ENCODE results near the gene DDX39A.
"Not testable (repeated sequence)": the region's sequence is repeated elsewhere in the genome, so short reads cannot be mapped to it uniquely, and the experiment has no call there.

The DDX39A gene

DNA sequence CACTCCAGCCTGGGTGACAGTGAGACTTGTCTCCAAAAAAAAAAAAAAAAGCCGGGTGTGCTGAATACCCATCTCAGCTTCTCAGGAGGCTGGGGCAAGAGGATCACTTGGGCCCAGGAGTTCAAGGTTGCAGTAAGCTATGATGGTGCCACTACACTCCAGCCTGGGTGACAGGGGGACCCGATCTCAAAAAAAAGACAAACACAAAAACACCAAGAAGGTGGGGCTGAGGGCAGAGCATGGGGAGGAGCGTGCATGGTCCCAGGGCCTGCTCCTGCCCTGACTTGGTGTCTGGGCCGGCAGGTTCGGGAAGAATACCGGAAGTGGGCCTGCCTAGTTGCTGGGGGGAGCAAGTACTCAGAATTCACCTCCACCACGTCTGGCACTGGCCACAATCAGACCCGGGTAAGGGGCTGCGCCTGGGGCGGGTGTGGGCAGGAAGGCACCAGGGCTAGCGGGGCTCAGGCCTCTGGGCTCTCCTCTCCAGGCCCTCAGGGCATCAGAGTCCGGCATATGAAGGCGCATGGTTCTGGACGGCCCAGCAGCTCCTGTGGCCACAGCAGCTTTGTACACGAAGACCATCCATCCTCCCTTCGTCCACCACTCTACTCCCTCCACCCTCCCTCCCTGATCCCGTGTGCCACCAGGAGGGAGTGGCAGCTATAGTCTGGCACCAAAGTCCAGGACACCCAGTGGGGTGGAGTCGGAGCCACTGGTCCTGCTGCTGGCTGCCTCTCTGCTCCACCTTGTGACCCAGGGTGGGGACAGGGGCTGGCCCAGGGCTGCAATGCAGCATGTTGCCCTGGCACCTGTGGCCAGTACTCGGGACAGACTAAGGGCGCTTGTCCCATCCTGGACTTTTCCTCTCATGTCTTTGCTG is 11.3 kb downstream of the DDX39A start:
- DNase-seq = peak; percentile 64

DNA sequence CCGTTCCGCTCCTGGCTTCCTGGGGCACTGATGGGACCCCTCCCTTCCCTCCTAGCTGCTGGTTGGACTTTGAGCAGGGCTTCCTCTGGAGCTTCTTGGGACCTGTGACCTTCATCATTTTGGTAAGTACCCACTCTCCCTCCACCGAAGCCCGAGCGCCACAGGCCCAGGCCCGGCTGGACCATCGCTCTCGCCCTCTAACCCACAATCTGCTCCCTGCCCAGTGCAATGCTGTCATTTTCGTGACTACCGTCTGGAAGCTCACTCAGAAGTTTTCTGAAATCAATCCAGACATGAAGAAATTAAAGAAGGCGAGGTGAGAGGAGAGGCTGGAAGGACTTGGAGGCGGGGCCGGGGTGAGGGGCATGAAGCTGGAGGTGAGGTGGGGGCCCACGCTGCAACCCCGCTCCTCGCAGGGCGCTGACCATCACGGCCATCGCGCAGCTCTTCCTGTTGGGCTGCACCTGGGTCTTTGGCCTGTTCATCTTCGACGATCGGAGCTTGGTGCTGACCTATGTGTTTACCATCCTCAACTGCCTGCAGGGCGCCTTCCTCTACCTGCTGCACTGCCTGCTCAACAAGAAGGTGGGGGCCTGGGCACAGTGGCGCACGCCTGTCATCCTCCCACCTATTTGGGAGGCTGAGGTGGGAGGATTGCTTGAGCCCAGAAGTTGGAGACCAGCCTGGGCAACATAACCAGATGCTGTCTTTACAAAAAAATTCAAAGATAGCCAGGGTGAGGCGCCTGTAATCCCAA is 12.3 kb downstream of the DDX39A start:
- peak; percentile 55 for DNase-seq

DNA sequence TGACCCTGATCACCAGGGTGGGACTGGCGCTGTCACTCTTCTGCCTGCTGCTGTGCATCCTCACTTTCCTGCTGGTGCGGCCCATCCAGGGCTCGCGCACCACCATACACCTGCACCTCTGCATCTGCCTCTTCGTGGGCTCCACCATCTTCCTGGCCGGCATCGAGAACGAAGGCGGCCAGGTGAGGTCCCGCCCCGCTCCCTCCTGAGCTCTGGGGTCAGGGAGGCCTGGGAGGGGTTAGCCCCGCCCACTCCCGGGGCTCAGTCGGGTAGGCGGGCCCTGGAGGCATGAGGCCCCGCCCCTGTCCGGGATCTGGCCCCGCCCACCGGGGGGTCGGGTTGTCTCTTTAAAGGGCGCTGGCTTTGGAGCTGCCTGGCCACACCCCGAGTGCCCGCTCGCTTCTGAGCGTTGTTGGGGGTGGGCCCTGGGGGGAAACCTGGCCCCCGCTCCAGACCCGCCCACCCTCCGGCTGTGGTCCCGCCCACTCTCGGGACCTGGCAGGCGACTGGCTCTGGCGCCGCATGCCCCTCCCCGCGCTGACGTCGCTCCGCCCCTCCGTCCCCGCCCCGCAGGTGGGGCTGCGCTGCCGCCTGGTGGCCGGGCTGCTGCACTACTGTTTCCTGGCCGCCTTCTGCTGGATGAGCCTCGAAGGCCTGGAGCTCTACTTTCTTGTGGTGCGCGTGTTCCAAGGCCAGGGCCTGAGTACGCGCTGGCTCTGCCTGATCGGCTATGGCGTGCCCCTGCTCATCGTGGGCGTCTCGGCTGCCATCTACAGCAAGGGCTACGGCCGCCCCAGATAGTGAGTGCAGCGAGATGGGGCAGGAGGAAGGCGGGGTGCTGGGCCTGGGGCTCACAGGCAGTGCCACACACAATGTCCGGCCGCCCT is 13.1 kb downstream of the DDX39A start:
- peak; percentile 92 for DNase-seq

DNA sequence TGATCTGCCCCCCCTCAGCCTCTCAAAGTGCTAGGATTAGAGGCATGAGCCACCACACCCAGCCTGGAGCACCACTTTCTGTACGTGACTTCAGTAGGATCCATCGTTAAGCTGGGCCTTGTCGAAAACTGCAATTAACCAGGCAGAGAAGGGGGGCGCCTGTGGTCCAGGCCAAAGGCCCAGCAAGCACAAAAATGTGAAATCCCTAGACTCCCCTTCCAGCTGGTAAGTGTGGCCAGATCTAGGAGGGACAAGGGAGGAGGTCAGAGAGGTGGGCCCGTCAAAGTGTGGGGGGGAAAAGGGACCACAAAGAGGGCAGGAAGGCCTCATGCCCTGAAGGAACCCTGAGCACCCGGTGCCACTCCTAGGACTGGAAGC is 13.8 kb downstream of the DDX39A start:
- no peak for DNase-seq

DNA sequence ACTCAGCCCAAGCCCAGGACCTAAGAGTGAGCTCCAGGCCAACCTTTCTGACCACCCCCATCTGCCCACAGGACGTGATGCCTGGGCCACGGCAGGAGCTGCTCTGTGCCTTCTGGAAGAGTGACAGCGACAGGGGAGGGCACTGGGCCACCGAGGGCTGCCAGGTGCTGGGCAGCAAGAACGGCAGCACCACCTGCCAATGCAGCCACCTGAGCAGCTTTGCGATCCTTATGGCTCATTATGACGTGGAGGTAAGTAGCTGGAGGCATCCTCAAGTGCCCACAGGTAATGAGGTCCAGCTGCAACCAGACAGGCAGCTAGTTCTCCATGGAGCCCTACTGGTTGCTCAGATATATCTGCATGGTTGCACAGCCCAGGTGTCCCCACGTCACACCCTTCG is 14.8 kb downstream of the DDX39A start:
- DNase-seq = peak; percentile 57

DNA sequence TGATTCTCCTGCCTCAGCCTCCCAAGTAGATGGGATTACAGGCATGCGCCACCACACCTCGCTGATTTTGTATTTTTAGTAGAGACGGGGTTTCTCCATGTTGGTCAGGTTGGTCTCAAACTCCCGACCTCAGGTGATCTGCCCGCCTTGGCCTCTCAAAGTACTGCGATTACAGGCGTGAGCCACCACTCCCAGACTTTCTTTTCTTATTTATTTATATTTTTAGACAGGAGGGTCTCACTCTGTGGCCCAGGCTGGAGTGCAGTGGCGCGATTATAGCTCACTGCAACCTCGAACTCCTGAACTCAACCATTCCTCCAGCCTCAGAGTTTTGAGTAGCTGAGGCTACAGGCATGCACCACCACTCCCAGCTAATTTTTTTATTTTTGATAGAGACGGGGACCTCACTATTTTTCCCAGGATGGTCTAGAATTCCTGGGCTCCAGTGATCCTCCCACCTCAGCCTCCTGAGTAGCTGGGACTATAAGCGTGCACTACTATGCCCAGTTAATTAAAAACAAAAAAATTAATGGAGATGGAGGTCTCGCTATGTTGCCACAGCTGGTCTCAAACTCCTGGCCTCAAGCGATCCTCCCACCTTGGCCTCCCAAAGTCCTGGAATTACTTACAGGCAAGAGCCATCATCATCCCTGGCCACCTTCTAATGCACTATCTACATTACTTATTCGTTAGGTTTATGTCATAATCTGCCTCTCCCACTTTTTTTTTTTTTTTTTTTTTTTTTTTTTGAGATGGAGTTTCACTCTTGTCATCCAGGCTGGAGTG is 15.8 kb downstream of the DDX39A start:
- DNase-seq = peak; percentile 54

DNA sequence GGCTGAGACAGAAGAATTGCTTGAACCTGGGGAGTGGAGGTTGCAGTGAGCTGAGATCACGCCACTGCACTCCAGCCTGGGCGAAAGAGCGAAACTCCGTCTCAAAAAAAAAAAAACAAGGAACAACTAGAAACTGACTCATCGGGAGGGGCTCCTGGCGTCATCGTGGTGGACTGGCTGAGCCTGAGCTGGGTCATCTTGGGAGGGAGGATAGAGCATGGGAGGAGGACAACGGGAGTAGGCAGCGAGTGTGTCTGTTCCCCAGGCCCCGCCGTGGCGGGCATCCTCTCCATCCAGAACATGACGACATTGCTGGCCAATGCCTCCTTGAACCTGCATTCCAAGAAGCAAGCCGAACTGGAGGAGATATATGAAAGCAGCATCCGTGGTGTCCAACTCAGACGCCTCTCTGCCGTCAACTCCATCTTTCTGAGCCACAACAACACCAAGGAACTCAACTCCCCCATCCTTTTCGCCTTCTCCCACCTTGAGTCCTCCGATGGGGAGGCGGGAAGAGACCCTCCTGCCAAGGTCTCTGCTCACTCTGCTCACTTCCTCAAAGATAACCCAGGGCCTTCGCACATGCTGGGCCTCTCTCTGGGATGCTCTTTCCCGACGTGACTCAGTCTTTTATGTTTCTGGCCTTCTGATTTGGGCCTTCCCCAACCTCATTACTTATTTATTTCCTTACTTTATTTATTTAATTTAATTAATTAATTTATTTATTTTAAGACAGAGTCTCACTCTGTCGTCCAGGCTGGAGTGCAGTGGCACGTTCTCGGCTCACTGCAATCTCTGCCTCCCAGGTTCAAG is 16.6 kb downstream of the DDX39A start:
- DNase-seq = peak; percentile 59

DNA sequence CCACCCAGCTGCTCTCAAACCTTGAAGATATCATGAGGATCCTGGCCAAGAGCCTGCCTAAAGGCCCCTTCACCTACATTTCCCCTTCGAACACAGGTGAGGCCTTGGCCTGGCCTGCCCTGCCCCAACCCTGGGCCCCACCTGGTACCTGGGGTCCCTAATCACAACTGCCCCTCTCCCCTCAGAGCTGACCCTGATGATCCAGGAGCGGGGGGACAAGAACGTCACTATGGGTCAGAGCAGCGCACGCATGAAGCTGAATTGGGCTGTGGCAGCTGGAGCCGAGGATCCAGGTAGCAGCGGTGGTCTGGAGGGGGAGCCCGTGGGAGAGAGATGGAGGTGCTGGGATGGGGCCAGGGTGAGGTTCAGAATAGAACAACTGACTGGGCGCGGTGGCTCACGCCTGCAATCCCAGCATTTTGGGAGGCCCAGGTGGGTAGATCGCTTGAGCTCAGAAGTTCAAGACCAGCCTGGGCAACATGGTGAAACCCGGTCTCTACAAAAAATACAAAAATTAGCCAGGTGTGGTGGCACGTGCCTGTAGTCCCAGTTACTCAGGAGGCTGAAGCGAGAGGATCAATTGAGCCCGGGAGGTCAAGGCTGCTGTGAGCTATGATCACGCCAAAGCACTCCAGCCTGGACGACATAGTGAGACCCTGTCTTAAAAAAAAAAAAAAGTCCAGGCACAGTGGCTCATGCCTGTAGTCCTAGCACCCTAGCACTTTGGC is 17.5 kb downstream of the DDX39A start:
- peak; percentile 56 for DNase-seq

DNA sequence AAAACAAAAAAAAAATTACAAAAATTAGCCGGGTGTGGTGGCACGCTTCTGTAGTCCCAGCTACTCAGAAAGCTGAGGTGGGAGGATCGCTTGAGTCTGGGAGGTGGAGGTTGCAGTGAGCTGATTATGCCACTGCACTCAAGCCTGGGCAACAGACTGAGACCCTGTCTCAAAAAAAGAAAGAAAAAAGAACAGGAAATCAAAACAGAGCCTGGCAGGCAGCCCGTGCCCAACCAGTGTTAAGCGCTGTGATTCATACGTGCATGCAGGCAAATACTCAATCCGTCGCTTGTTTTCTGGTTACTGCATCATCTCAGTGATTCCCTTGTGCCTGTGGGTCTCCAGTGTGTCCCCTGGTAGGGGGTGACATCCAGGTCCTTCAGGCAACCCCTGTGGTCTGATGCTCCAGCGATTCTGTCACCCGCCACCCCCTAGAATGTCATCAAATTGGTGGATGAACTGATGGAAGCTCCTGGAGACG is 18.1 kb downstream of the DDX39A start:
- DNase-seq = peak; percentile 59

DNA sequence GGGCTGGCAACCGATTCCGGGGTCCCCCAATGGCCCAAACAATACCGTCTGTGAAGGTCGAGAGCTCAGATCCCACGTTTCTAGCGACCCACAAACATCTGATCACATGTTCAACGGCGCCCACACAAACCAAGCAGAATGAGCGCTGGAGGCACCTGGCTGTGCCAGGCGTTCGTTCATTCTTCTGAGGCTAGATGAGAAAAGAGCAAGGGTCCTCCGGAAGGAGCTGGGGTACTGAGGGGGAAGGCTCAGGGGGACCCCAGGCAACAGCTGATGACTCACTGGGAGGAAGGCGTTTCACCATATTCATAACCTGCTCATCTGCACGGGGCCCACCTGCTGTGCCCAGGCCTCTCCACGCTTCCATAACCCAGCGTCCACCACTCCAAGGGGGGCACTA is 22.0 kb downstream of the DDX39A start:
- DNase-seq = peak; percentile 54

DNA sequence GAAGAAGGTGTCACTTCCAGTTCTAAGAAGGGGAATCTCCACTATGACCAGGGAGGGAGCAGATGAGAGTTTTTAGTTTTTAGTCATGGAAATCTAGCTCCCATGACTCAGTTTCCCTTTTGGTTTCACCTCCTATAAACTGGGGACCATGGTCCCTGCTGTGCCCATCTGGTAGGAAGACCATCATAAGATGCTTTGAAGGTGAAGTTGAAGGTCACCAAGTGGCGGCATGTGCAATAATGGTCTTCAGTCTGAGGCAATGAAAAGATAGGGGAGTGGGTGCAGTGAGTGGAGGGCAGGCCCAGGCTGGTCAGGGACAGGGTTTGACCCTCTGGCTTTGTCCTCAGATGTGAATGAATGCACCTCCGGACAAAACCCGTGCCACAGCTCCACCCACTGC is 22.4 kb downstream of the DDX39A start:
- DNase-seq = not testable (repeated sequence)

DNA sequence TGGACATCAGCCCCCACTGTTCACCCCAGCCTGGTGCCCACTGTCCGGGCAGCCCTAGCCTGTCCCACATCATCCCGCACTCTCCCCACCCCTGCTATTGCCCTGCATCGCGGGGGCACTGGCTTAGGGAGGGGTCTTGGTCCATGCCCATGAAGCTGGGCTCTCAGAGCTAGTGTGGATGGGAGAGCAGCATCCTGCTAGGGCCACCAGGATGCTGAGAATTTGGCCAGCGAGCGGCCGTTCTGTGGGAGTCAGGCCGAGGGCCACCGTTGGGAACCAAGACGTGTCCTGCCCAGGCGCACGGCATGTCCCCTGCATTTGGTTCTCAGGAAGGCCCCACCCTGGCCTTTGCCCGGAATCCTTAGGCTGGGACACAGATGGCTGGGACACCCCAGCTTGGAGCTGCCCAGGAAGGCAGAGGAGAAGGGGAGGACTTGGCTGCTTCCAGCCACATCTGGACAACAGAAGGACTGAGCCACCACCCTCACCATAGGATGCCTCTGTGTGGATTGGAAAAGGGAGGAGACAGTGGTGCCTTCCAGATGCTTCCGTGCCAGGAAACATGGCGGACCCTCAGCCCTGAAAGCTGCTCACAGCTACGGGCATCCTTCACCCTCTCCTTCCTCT is 23.3 kb downstream of the DDX39A start:
- peak; percentile 63 for DNase-seq

DNA sequence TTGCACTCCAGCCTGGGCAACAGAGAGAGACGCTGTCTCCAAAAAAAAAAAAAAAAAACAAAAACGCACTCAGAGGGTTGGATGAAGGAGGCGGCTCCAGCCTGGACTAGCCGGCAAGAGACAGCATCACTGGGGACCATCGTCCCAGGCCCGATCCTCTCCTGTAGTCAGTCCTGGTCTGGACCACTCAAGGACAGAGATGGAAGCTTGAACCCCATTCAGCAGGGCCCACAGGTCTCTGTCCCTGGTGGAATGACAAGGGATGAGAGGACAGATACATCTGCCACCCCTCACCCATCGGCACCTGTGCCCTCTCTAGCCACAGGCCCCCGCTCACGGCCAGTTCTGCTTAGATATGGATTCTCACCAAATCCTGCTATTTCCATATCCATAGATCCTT is 23.9 kb downstream of the DDX39A start:
- DNase-seq = peak; percentile 62

DNA sequence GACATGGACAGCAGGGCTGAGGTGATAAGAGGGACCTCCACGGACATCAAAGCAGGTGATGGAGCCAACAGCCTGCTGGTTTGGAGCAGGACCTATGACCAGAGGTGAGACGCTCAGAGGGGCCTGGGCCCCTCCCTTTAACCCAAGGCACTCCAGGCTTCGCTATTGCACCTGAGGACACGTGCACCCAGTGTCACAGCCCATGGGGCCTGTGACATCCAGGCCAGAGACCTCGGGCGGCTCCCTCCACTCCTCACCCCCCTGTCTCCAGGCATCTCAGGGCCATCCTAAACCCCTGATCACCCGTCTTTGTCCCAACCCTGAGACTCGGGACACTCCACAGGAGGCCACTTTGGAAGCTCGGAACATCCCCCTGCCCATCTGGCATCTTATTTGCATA is 25.0 kb downstream of the DDX39A start:
- DNase-seq = no peak

DNA sequence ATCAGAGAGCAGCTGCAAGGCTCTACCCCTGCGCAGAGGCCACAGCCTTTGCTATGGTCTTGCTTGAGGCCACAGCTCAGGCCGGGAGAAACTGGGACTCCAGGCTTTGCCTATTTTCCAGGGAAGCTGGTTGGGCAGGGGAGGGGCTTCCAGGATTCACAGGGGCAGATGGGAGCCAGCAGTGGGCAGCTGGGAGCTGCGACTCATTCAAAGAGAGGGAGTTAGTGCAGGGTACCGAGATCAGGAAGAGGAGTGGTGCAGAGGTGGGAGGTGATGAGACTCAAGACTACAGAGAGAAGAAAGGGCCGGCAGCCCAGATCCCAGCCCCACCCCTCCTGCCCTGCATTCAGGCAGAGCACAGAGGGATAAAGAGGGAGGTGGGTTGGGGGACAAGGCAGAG is 25.8 kb downstream of the DDX39A start:
- DNase-seq = no peak

DNA sequence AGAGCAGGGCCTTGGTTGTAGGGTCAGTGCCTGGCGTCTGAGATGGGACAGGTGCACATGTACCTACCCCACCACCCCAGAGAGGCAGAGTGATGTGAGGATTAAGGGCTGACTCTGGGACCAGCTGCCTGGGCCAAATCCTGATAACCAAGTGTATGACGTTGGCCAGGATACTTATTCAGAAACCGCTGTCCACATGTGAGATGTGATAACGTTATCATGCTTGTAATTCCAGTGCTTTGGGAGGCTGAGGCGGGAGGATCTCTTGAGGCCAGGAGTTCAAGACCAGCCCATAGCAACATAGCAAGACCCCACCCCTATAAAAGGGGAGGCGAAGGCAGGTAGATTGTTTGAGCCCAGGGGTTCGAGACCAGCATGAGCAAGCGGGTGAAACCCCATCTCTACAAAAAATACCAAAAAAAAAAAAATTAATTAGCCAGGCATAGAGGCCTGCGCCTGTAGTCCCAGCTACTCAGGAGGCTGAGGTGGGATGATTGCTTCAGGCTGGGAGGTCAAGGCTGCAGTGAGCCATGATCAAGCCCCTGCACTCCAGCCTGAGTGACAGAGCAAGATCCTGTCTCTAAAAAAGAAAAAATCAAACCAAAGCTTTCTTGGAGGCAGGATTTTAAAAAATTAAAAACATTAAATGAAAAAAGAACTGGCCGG is 27.9 kb downstream of the DDX39A start:
- no peak for DNase-seq

DNA sequence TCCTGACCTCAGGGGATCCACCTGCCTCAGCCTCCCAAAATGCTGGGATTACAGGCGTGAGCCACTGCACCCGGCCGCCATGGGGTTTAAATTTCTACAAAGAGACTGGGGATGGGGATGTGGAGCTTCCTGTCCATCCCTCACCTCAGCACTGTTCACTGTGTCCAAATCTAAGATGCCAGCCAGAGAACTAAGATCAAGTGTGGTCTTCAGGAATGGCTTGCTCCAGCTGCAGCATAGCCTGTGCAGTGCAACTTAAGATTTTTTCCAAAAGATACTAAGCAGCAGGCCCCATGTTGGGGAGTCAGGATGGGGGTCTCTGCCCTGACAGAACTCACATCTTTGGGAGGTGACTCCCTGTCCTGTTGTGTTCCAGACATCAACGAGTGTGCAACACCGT is 28.6 kb downstream of the DDX39A start:
- peak; percentile 50 for DNase-seq

DNA sequence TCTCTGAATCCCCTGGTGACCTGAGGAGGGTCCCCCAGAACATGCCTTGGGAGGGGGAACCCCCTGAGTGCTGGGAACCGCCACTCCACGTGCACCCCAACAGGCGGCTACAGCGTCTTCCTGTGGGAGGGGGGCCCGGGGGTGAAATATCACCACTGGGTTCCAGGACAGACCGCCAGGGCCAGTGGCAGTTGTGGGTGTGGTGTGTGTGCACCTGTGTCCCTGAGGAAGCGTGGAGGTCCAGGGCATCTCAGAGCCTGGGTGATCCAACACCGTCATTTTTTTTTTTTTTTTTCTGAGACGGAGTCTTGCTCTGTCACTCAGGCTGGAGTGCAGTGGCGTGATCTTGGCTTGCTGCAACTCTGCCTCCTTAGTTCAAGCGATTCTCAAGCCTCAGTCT is 33.6 kb downstream of the DDX39A start:
- peak; percentile 76 for DNase-seq

Data from CD4-positive, alpha-beta T cell treated with Interleukin-10 for 1 hour (primary cell).